Osteoblast (primary cell): Measurements from ENCODE around the gene KBTBD7. TPM values are rescaled to one million over a fixed set of nuclear protein-coding genes. Genes with fewer than 3 reads are reported as not detected.

ENCODE experiments used
- DNase-seq: peaks from one replicate; pipeline ENCODE4 v3.0.0; 2011; ENCODE audit warnings: low spot score, mixed read lengths; ENCODE audit not compliant: insufficient read length; ENCODE audit errors: missing footprints
- H2AFZ ChIP-seq: 2 replicates; pipeline ENCODE4 v1.6.0; 2011; ENCODE audit warnings: mild to moderate bottlenecking, low read length
- H3K27ac ChIP-seq: 2 replicates; pipeline ENCODE4 v1.5.1; 2011; ENCODE audit warnings: mild to moderate bottlenecking, low read depth, low read length, moderate library complexity
- H3K27me3 ChIP-seq: 2 replicates; pipeline ENCODE4 v1.6.0; 2012; ENCODE audit warnings: mild to moderate bottlenecking, control low read depth, inconsistent platforms, low read length, moderate library complexity; ENCODE audit not compliant: insufficient read depth
- H3K36me3 ChIP-seq: 2 replicates; pipeline ENCODE4 v1.5.1; 2011; ENCODE audit warnings: mild to moderate bottlenecking, low read length, control low read depth, moderate library complexity; ENCODE audit not compliant: insufficient read depth
- H3K4me1 ChIP-seq: 2 replicates; pipeline ENCODE4 v1.5.1; 2011; ENCODE audit warnings: mild to moderate bottlenecking, low read length, control low read depth, moderate library complexity; ENCODE audit not compliant: insufficient read depth
- H3K4me2 ChIP-seq: 2 replicates; pipeline ENCODE4 v1.6.0; 2011; ENCODE audit warnings: mild to moderate bottlenecking, low read length; ENCODE audit not compliant: insufficient read depth
- H3K4me3 ChIP-seq: fragments of 200-600 bp; sonication (generic); 3 replicates; pipeline ENCODE4 v1.5.1; 2012; ENCODE audit warnings: mild to moderate bottlenecking, low read length, inconsistent platforms; ENCODE audit not compliant: insufficient read depth
- H3K79me2 ChIP-seq: 2 replicates; pipeline ENCODE4 v1.6.0; 2012; ENCODE audit warnings: mild to moderate bottlenecking, low read length, control low read depth, inconsistent platforms; ENCODE audit not compliant: insufficient read depth
- H3K9me3 ChIP-seq: 2 replicates; pipeline ENCODE4 v1.5.1; 2011; ENCODE audit warnings: low read depth, low read length, control low read depth
- H4K20me1 ChIP-seq: 2 replicates; pipeline ENCODE4 v1.6.0; 2012; ENCODE audit warnings: mild to moderate bottlenecking, low read length, control low read depth; ENCODE audit not compliant: insufficient read depth
- total RNA-seq: library from RNA; depleted of rRNA; stranded (reverse); fragments of >200 nt; gene quantifications from 2 replicates; pipeline ENCODE4 v1.2.3, GENCODE V29; 2012
- TF ChIP-seq, protein P1 (sequence below): IDR thresholded peaks from 2 replicates; pipeline ENCODE4 v1.5.1; 2011; ENCODE audit warnings: mild to moderate bottlenecking, low read depth, low read length, moderate library complexity; ENCODE audit errors: extremely low read depth

Gene KBTBD7
- total RNA-seq, 1 donor: 5.4 TPM

DNA sequence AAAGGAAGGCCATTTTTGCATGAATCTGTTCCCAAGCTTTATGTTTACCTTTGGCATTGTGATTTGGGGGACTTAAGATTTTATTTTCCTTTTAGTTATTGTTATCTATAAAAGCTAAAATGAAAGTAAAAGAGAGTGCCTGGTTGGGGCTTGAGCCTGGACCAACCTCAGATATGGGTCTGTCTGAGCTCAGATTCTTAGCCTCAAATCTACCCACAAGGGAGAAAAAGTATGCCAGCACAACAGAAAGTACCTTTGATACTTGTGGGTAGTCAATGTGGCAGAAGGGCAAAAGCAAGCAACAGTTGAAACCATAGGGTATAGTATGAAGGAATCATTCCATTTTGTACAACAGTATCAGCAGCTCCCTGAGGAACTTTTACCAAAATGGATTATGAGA lies 35.2 kb downstream of the KBTBD7 start:
- Histone ChIP-seq H4K20me1 (no peaks in the 10 kb centered on the region), H3K4me1 (no peaks in the 10 kb centered on the region), H3K9me3 (no peaks in the 10 kb centered on the region), H3K4me3 (no peak overlapping the region), H3K79me2 (no peaks in the 10 kb centered on the region), H3K36me3 (no peaks in the 10 kb centered on the region), H3K27ac (no peak overlapping the region), H2AFZ (peak overlapping the region; percentile 30), H3K27me3 (no peaks in the 10 kb centered on the region), H3K4me2 (no peak overlapping the region)
- TF ChIP-seq, protein P1, sequence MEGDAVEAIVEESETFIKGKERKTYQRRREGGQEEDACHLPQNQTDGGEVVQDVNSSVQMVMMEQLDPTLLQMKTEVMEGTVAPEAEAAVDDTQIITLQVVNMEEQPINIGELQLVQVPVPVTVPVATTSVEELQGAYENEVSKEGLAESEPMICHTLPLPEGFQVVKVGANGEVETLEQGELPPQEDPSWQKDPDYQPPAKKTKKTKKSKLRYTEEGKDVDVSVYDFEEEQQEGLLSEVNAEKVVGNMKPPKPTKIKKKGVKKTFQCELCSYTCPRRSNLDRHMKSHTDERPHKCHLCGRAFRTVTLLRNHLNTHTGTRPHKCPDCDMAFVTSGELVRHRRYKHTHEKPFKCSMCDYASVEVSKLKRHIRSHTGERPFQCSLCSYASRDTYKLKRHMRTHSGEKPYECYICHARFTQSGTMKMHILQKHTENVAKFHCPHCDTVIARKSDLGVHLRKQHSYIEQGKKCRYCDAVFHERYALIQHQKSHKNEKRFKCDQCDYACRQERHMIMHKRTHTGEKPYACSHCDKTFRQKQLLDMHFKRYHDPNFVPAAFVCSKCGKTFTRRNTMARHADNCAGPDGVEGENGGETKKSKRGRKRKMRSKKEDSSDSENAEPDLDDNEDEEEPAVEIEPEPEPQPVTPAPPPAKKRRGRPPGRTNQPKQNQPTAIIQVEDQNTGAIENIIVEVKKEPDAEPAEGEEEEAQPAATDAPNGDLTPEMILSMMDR: no peak
- DNase-seq: no peak

DNA sequence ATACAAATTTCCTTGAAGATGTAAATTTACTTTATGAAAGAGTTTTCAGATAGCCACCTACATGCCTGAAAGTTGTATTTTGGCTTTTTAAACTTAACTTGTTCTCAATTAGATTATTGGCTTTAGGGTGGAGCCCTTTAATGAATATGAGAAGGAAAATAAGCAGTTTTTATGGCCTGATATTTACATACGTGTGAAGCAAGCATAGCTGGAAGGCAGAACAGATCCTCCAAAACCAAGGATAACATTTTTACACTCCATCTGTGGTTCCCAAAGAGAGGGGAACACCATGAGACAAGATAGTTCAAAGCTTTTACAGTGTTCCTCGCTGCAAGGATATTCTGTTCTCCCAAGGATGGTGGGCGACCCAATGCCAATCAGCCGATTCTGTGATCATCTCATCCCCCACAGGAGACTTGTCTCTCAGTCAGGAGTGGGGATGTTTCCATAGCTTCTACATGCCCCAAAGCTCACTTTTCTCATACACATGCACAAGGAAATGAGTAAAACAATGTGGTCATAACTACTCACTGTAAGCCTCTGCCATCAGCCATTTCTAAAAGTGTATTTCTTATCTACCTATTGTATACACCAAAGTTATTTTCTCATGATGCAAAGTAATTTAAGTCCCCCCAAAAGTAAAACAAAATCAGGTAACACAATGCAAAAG lies 37.2 kb downstream of the KBTBD7 start:
- no peak overlapping the region for H2AFZ ChIP-seq
- H3K79me2 ChIP-seq: no peaks in the 10 kb centered on the region
- H3K36me3 ChIP-seq: no peaks in the 10 kb centered on the region
- no peaks in the 10 kb centered on the region for H4K20me1 ChIP-seq
- no peak overlapping the region for H3K4me2 ChIP-seq
- no peak overlapping the region for H3K27ac ChIP-seq
- no peaks in the 10 kb centered on the region for H3K27me3 ChIP-seq
- no peak overlapping the region for H3K4me3 ChIP-seq
- H3K9me3 ChIP-seq: peaks cover 2% of the 10 kb centered on the region
- H3K4me1 ChIP-seq: no peaks in the 10 kb centered on the region
- TF ChIP-seq, protein P1: no peak
- DNase-seq: no peak

DNA sequence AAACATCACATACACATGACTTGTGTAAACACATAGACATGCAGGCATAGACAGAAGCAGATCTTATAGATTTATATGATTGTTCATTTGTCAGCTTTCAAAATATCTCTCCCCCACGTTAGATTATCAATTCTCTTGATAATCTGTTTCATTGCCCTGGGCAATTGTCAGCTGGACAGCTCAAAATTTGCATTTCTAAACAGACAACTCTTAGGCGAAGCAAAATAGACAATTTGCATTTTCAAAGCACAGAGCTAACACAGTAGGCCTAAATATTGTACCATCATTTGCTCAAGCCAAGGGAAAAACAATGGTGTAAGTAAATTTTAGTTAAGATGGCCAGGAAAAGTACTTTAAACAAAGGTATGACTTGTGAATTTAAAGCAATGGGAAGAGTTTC lies 37.7 kb downstream of the KBTBD7 start:
- H3K27ac ChIP-seq: no peak overlapping the region
- H3K79me2 ChIP-seq: no peaks in the 10 kb centered on the region
- H2AFZ ChIP-seq: no peak overlapping the region
- H4K20me1 ChIP-seq: no peaks in the 10 kb centered on the region
- H3K36me3 ChIP-seq: no peaks in the 10 kb centered on the region
- H3K4me1 ChIP-seq: no peaks in the 10 kb centered on the region
- H3K4me3 ChIP-seq: no peak overlapping the region
- no peak for DNase-seq
- peaks cover 2% of the 10 kb centered on the region for H3K9me3 ChIP-seq
- no peaks in the 10 kb centered on the region for H3K27me3 ChIP-seq
- TF ChIP-seq, protein P1: no peak
- H3K4me2 ChIP-seq: no peak overlapping the region

DNA sequence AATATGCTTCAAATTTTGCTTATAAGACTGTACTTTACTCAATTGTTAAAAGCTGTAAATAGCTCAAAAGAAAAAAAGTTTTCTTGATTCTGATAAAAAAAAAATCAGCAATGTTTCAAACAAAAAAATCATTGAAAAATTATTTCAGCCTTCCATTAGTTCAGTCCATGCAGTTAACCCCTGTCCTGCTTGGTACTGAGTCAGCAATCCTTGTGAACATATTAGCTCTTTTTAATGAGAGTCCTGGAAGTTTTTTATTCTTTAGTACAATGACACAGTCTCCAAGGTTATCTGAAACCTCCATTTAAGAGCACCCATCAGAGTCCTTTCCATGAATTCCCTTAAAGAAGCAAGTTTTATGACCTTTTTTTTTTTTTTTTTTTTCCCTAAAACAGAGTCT lies 40.3 kb downstream of the KBTBD7 start:
- TF ChIP-seq, protein P1: no peak
- DNase-seq: no peak
- Histone ChIP-seq H3K4me1 (no peaks in the 10 kb centered on the region), H3K9me3 (peaks cover 2% of the 10 kb centered on the region), H3K4me3 (no peak overlapping the region), H3K36me3 (no peaks in the 10 kb centered on the region), H3K4me2 (no peak overlapping the region), H3K79me2 (no peaks in the 10 kb centered on the region), H2AFZ (no peak overlapping the region), H4K20me1 (no peaks in the 10 kb centered on the region), H3K27ac (no peak overlapping the region), H3K27me3 (no peaks in the 10 kb centered on the region)
